ENCODE data around the gene SMTN. TPM values are rescaled to one million over a fixed set of nuclear protein-coding genes. Genes with fewer than 3 reads are reported as not detected.

Gene SMTN
- total RNA-seq, 1 donor from 2014 or later = 13.3 TPM

GRCh38 chr22:31130873-31131272 lies 49.8 kb downstream of the SMTN start:
- no peaks in the 10 kb centered on the region for H3K4me1 Mint-ChIP-seq (ENCODE audit: low read depth, unreplicated experiment)
- no peak overlapping the region for H3K4me3 Mint-ChIP-seq (ENCODE audit: unreplicated experiment)
- peaks cover 5% of the 10 kb centered on the region for H3K36me3 Mint-ChIP-seq (ENCODE audit: unreplicated experiment)
- no peak for DNase-seq
- H3K9me3 Mint-ChIP-seq (ENCODE audit: unreplicated experiment) = peaks cover 2% of the 10 kb centered on the region
- TF ChIP-seq CTCF (IDR thresholded peaks at IDR 0.05; ENCODE audit: partially characterized antibody, unreplicated experiment) = no peak
- H3K27me3 Mint-ChIP-seq (ENCODE audit: unreplicated experiment) = no peaks in the 10 kb centered on the region
- no peak overlapping the region for H3K27ac Mint-ChIP-seq (ENCODE audit: unreplicated experiment)

DNA sequence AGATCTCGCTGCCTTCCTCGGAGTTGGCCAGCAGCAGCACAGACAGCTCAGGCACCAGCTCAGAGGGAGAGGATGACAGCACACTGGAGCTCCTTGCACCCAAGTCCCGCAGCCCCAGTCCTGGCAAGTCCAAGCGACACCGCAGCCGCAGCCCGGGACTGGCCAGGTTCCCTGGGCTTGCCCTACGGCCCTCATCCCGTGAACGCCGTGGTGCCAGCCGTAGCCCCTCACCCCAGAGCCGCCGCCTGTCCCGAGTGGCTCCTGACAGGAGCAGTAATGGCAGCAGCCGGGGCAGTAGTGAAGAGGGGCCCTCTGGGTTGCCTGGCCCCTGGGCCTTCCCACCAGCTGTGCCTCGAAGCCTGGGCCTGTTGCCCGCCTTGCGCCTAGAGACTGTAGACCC lies 52.8 kb downstream of the SMTN start:
- no peak overlapping the region for H3K27ac Mint-ChIP-seq (ENCODE audit: unreplicated experiment)
- TF ChIP-seq CTCF (IDR thresholded peaks at IDR 0.05; ENCODE audit: partially characterized antibody, unreplicated experiment) = no peak
- no peak for DNase-seq
- peaks cover 2% of the 10 kb centered on the region for H3K9me3 Mint-ChIP-seq (ENCODE audit: unreplicated experiment)
- H3K36me3 Mint-ChIP-seq (ENCODE audit: unreplicated experiment) = peaks cover 5% of the 10 kb centered on the region
- H3K27me3 Mint-ChIP-seq (ENCODE audit: unreplicated experiment) = peaks cover 2% of the 10 kb centered on the region
- H3K4me1 Mint-ChIP-seq (ENCODE audit: low read depth, unreplicated experiment) = no peaks in the 10 kb centered on the region
- H3K4me3 Mint-ChIP-seq (ENCODE audit: unreplicated experiment) = no peak overlapping the region

DNA sequence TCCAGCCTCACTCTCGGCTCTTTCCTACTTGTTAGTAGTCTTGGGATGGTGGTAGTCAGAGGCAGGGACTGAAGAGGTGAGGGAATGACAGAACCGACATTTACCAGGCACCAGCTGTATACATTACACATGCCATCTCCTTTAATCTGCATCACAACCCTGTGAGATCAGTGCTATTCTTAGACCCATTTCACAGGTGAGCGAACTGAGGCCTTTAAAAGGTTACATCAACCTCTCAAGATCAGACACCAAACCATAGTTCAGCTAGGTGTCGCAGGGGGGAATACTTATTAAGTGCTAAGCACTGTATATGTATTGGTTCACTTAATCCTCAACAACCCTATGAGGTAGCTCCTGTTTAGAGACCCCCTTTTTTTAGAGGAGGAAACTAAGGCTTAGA lies 53.6 kb downstream of the SMTN start:
- Mint-ChIP-seq H3K36me3 (ENCODE audit: unreplicated experiment) (peaks cover 5% of the 10 kb centered on the region), H3K27me3 (ENCODE audit: unreplicated experiment) (peaks cover 4% of the 10 kb centered on the region), H3K4me1 (ENCODE audit: low read depth, unreplicated experiment) (peaks cover under 1% of the 10 kb centered on the region), H3K27ac (ENCODE audit: unreplicated experiment) (no peak overlapping the region), H3K4me3 (ENCODE audit: unreplicated experiment) (no peak overlapping the region), H3K9me3 (ENCODE audit: unreplicated experiment) (peaks cover 2% of the 10 kb centered on the region)
- TF ChIP-seq CTCF (IDR thresholded peaks at IDR 0.05; ENCODE audit: partially characterized antibody, unreplicated experiment) = no peak
- no peak for DNase-seq

- Mint-ChIP-seq H3K27ac (ENCODE audit: unreplicated experiment) (no peak overlapping the region), H3K27me3 (ENCODE audit: unreplicated experiment) (peaks cover 4% of the 10 kb centered on the region), H3K9me3 (ENCODE audit: unreplicated experiment) (peaks cover 2% of the 10 kb centered on the region)
These were observed 54.6 kb downstream of the SMTN start for GRCh38 chr22:31135706-31136105.

DNA sequence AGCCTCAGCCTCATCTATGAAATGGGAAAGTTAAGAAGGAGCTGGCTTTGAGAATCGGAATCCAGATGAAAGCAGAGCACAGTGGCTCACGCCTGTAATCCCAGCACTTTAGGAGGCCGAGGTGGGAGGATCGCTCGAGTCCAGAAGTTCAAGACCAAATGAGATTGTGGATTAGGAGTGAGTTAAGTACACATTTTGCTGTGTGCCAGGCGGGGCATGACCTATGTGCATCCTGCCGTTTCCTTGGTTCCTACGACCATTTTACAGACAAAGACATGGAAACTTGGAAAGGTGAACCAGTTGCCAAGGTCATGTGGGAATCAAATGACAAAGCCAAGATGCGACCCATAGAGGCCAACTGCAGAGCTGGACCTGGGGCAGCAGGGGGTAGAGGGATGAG lies 55.0 kb downstream of the SMTN start:
- H3K9me3 Mint-ChIP-seq (ENCODE audit: unreplicated experiment) = peaks cover 2% of the 10 kb centered on the region

More at GRCh38 chr22:31135706-31136105, 54.6 kb downstream of the SMTN start:
- no peak for DNase-seq
- Mint-ChIP-seq H3K36me3 (ENCODE audit: unreplicated experiment) (peaks cover 5% of the 10 kb centered on the region), H3K4me1 (ENCODE audit: low read depth, unreplicated experiment) (peaks cover 2% of the 10 kb centered on the region), H3K4me3 (ENCODE audit: unreplicated experiment) (no peak overlapping the region)
- no peak for TF ChIP-seq CTCF (IDR thresholded peaks at IDR 0.05; ENCODE audit: partially characterized antibody, unreplicated experiment)

More for the DNA sequence above, 55.0 kb downstream of the SMTN start:
- no peak for TF ChIP-seq CTCF (IDR thresholded peaks at IDR 0.05; ENCODE audit: partially characterized antibody, unreplicated experiment)
- no peak overlapping the region for H3K27ac Mint-ChIP-seq (ENCODE audit: unreplicated experiment)
- peaks cover 2% of the 10 kb centered on the region for H3K4me1 Mint-ChIP-seq (ENCODE audit: low read depth, unreplicated experiment)
- H3K27me3 Mint-ChIP-seq (ENCODE audit: unreplicated experiment) = peaks cover 4% of the 10 kb centered on the region
- peaks cover 5% of the 10 kb centered on the region for H3K36me3 Mint-ChIP-seq (ENCODE audit: unreplicated experiment)
- H3K4me3 Mint-ChIP-seq (ENCODE audit: unreplicated experiment) = no peak overlapping the region
- no peak for DNase-seq

Data from glutamatergic neuron (in vitro differentiated cells).